ENCODE data around the gene HAUS3. TPM values are rescaled to one million over a fixed set of nuclear protein-coding genes. Genes with fewer than 3 reads are reported as not detected.
"Not testable (repeated sequence)": the region's sequence is repeated elsewhere in the genome, so short reads cannot be mapped to it uniquely, and the experiment has no call there.

The HAUS3 gene
- total RNA-seq, 4 donors from 2014 or later = 7.6 to 17.9 (median 11.8) TPM

- H3K36me3 ChIP-seq = peaks cover 10% of the 10 kb centered on the region
- H3K27me3 ChIP-seq = no peaks in the 10 kb centered on the region
- no peak overlapping the region for H3K4me3 ChIP-seq
- no peaks in the 10 kb centered on the region for H3K9me3 ChIP-seq
- H3K4me1 ChIP-seq = peaks cover 12% of the 10 kb centered on the region
- WGBS = 93% methylated on average over 2 of the region's 2 CpGs
- DNase-seq (ENCODE audit: low spot score in 2 of 2) = no peak
- no peak overlapping the region for H3K27ac ChIP-seq
- no peak for TF ChIP-seq CTCF (IDR thresholded peaks at IDR 0.05)
- TF ChIP-seq POLR2AphosphoS5 (IDR thresholded peaks at IDR 0.05) = no peak
- TF ChIP-seq POLR2A (IDR thresholded peaks at IDR 0.05) = no peak
- no peak for TF ChIP-seq EP300 (IDR thresholded peaks at IDR 0.05)
Measured at GRCh38 chr4:2222838-2223237, 19.1 kb downstream of the HAUS3 start.

- H3K9me3 ChIP-seq; H3K27me3 ChIP-seq; H3K4me3 ChIP-seq; H3K36me3 ChIP-seq; DNase-seq (ENCODE audit: low spot score in 2 of 2); H3K27ac ChIP-seq: not testable (repeated sequence)
- 76% methylated on average over 4 of the region's 4 CpGs for WGBS
- peaks cover 12% of the 10 kb centered on the region for H3K4me1 ChIP-seq
Measured at GRCh38 chr4:2221378-2221777, 20.5 kb downstream of the HAUS3 start.

GRCh38 chr4:2220016-2220630, 21.8 kb downstream of the HAUS3 start:
- H3K9me3 ChIP-seq = no peaks in the 10 kb centered on the region
- no peak overlapping the region for H3K4me3 ChIP-seq
- no peaks in the 10 kb centered on the region for H3K27me3 ChIP-seq
- peaks cover 10% of the 10 kb centered on the region for H3K36me3 ChIP-seq
- H3K27ac ChIP-seq = no peak overlapping the region
- TF ChIP-seq CTCF (IDR thresholded peaks at IDR 0.05) (peak; percentile 65 to 83), POLR2A (IDR thresholded peaks at IDR 0.05) (no peak), POLR2AphosphoS5 (IDR thresholded peaks at IDR 0.05) (no peak), EP300 (IDR thresholded peaks at IDR 0.05) (no peak)
- peak; percentile 73 to 86 for DNase-seq (ENCODE audit: low spot score in 2 of 2)
- H3K4me1 ChIP-seq = peaks cover 12% of the 10 kb centered on the region
- 10% methylated on average over 10 of the region's 10 CpGs for WGBS

GRCh38 chr4:2219233-2219760, 22.6 kb downstream of the HAUS3 start:
- no peak overlapping the region for H3K4me3 ChIP-seq
- no peak overlapping the region for H3K27ac ChIP-seq
- peaks cover 10% of the 10 kb centered on the region for H3K36me3 ChIP-seq
- TF ChIP-seq EP300 (IDR thresholded peaks at IDR 0.05) = no peak
- TF ChIP-seq POLR2AphosphoS5 (IDR thresholded peaks at IDR 0.05) = no peak
- no peak for TF ChIP-seq POLR2A (IDR thresholded peaks at IDR 0.05)
- TF ChIP-seq CTCF (IDR thresholded peaks at IDR 0.05) = no peak
- 72% methylated on average over 6 of the region's 6 CpGs for WGBS
- H3K9me3 ChIP-seq = no peaks in the 10 kb centered on the region
- no peaks in the 10 kb centered on the region for H3K27me3 ChIP-seq
- peaks cover 12% of the 10 kb centered on the region for H3K4me1 ChIP-seq
- no peak for DNase-seq (ENCODE audit: low spot score in 2 of 2)

- Histone ChIP-seq H3K4me3 (no peak overlapping the region), H3K4me1 (peaks cover 12% of the 10 kb centered on the region), H3K36me3 (peaks cover 7% of the 10 kb centered on the region), H3K27me3 (no peaks in the 10 kb centered on the region), H3K27ac (no peak overlapping the region), H3K9me3 (no peaks in the 10 kb centered on the region)
- DNase-seq (ENCODE audit: low spot score in 2 of 2) = no peak
- no peak for TF ChIP-seq POLR2A (IDR thresholded peaks at IDR 0.05)
- TF ChIP-seq CTCF (IDR thresholded peaks at IDR 0.05) = no peak
- no peak for TF ChIP-seq POLR2AphosphoS5 (IDR thresholded peaks at IDR 0.05)
- no peak for TF ChIP-seq EP300 (IDR thresholded peaks at IDR 0.05)
- 70% methylated on average over 1 of the region's 1 CpG for WGBS
Measured at GRCh38 chr4:2218436-2218835, 23.5 kb downstream of the HAUS3 start.
